Neural cell (in vitro differentiated cells): ENCODE measurements around the gene ARGFX. TPM values are rescaled to one million over a fixed set of nuclear protein-coding genes. Genes with fewer than 3 reads are reported as not detected.

Source experiments
- H2AFZ ChIP-seq: fragments of 200-600, 300-800 bp; sonication (generic), shearing (Covaris generic); 2 replicates; pipeline ENCODE4 v1.6.0; 2014; ENCODE audit warnings: low read depth, mild to moderate bottlenecking, antibody characterized with exemption, low read length, moderate library complexity
- H3F3A ChIP-seq: fragments of 200-600 bp; shearing (Covaris generic); 2 replicates; pipeline ENCODE4 v1.6.1; 2016; ENCODE audit warnings: mild to moderate bottlenecking, moderate library complexity, mixed read lengths, antibody characterized with exemption, low read length; ENCODE audit not compliant: insufficient read depth, poor library complexity, severe bottlenecking
- H3K27ac ChIP-seq: fragments of 200-600, 300-800 bp; sonication (generic), shearing (Covaris generic); 2 replicates; pipeline ENCODE4 v1.5.1; 2014; ENCODE audit warnings: mild to moderate bottlenecking, low read length, moderate library complexity
- H3K27me3 ChIP-seq: fragments of 300-800, 200-600 bp; sonication (generic), shearing (Covaris generic); 2 replicates; pipeline ENCODE4 v1.6.0; 2014; ENCODE audit warnings: mild to moderate bottlenecking, low read depth, low read length, moderate library complexity; ENCODE audit not compliant: insufficient read depth
- H3K36me3 ChIP-seq: fragments of 300-800, 200-600 bp; sonication (generic), shearing (Covaris generic); 2 replicates; pipeline ENCODE4 v1.5.1; 2014; ENCODE audit warnings: mild to moderate bottlenecking, antibody characterized with exemption, low read length, moderate library complexity; ENCODE audit not compliant: insufficient read depth
- H3K4me2 ChIP-seq: fragments of 300-800, 200-600 bp; sonication (generic), shearing (Covaris generic); 2 replicates; pipeline ENCODE4 v1.6.0; 2014; ENCODE audit warnings: mild to moderate bottlenecking, low read length
- H3K4me3 ChIP-seq: fragments of 300-800, 200-600 bp; sonication (generic), shearing (Covaris generic); 2 replicates; pipeline ENCODE4 v1.5.1; 2014; ENCODE audit warnings: mild to moderate bottlenecking, low read length, moderate library complexity
- H3K79me2 ChIP-seq: fragments of 200-600 bp; shearing (Covaris generic); replicated peaks from 2 replicates; pipeline ENCODE4 v1.6.0; 2014; ENCODE audit warnings: mild to moderate bottlenecking, low read length, moderate library complexity; ENCODE audit not compliant: insufficient read depth
- H3K9ac ChIP-seq: fragments of 300-800, 200-600 bp; sonication (generic), shearing (Covaris generic); 2 replicates; pipeline ENCODE4 v1.6.1; 2016; ENCODE audit warnings: mild to moderate bottlenecking, low read length, mixed read lengths
- H3K9me2 ChIP-seq: fragments of 200-600 bp; shearing (Covaris generic); 2 replicates; pipeline ENCODE4 v1.6.1; 2016; ENCODE audit warnings: mild to moderate bottlenecking, low read length, mixed read lengths; ENCODE audit not compliant: insufficient read depth
- H3K9me3 ChIP-seq: fragments of 200-600, 300-800 bp; sonication (generic), shearing (Covaris generic); 2 replicates; pipeline ENCODE4 v1.6.1; 2016; ENCODE audit warnings: mild to moderate bottlenecking, mixed run types, low read length, moderate library complexity, mixed read lengths
- H4K20me1 ChIP-seq: fragments of 200-600 bp; shearing (Covaris generic); 2 replicates; pipeline ENCODE4 v1.6.1; 2016; ENCODE audit warnings: mild to moderate bottlenecking, mixed run types; ENCODE audit not compliant: insufficient read depth
- CTCF ChIP-seq: fragments of 450-650 bp; IDR thresholded peaks from 2 replicates; pipeline ENCODE4 v1.5.1; 2014; ENCODE audit warnings: antibody characterized with exemption, mild to moderate bottlenecking, moderate library complexity; ENCODE audit not compliant: poor library complexity, severe bottlenecking
- EP300 ChIP-seq: fragments of 450-650 bp; conservative IDR thresholded peaks from 2 replicates; pipeline ENCODE4 v1.6.1; 2014; ENCODE audit warnings: antibody characterized with exemption, mild to moderate bottlenecking, moderate library complexity; ENCODE audit not compliant: poor library complexity, severe bottlenecking
- EZH2 ChIP-seq: fragments of 200-600, 300-800 bp; shearing (Covaris generic), sonication (generic); IDR thresholded peaks from 2 replicates; pipeline ENCODE4 v1.6.1; 2014; ENCODE audit warnings: antibody characterized with exemption, low read length, borderline replicate concordance, mild to moderate bottlenecking; ENCODE audit not compliant: insufficient read depth, poor library complexity, severe bottlenecking
- MXI1 ChIP-seq: fragments of 450-650 bp; conservative IDR thresholded peaks from 2 replicates; pipeline ENCODE4 v1.6.1; 2014; ENCODE audit warnings: antibody characterized with exemption, mild to moderate bottlenecking; ENCODE audit not compliant: poor library complexity, severe bottlenecking
- POLR2AphosphoS5 ChIP-seq: IDR thresholded peaks from 2 replicates; pipeline ENCODE4 v1.6.1; 2012
- RAD21 ChIP-seq: fragments of 450-650 bp; conservative IDR thresholded peaks from 2 replicates; pipeline ENCODE4 v1.6.1; 2014; ENCODE audit warnings: antibody characterized with exemption, mild to moderate bottlenecking, moderate library complexity
- REST ChIP-seq: IDR thresholded peaks from 2 replicates; pipeline ENCODE4 v1.6.1; 2012; ENCODE audit warnings: borderline replicate concordance
- SMC3 ChIP-seq: fragments of 450-650 bp; conservative IDR thresholded peaks from 2 replicates; pipeline ENCODE4 v1.6.1; 2014; ENCODE audit warnings: antibody characterized with exemption, mild to moderate bottlenecking, moderate library complexity; ENCODE audit not compliant: poor library complexity
- TAF1 ChIP-seq: IDR thresholded peaks from 2 replicates; pipeline ENCODE4 v1.6.1; 2012; ENCODE audit warnings: low read depth
- polyA plus RNA-seq: library from polyadenylated mRNA; depleted of rRNA; stranded (reverse); fragments of >200 nt; gene quantifications from 2 replicates; pipeline ENCODE4 v1.2.3, GENCODE V29; 2014

ARGFX gene
- polyA plus RNA-seq, 1 donor from 2014 or later = not detected

GRCh38 chr3:121542924-121543323 is 24.8 kb upstream of the ARGFX start (continued):
- TF ChIP-seq EZH2 (no peak), TAF1 (no peak)

GRCh38 chr3:121545049-121545573 is 22.6 kb upstream of the ARGFX start:
- H3K4me3 ChIP-seq = peak overlapping the region; percentile 71
- no peaks in the 10 kb centered on the region for H3K9me2 ChIP-seq
- no peak for TF ChIP-seq EZH2
- TF ChIP-seq MXI1 = no peak
- no peak for TF ChIP-seq CTCF
- TF ChIP-seq TAF1 = no peak
- H3K4me2 ChIP-seq = peak overlapping the region; percentile 33
- no peaks in the 10 kb centered on the region for H3K36me3 ChIP-seq
- H3K9me3 ChIP-seq = no peaks in the 10 kb centered on the region
- H3K27me3 ChIP-seq = no peaks in the 10 kb centered on the region
- H3K27ac ChIP-seq = no peak overlapping the region
- no peaks in the 10 kb centered on the region for H4K20me1 ChIP-seq
- H3F3A ChIP-seq = no peaks in the 10 kb centered on the region
- H3K79me2 ChIP-seq = peaks cover 4% of the 10 kb centered on the region
- H3K9ac ChIP-seq = no peak overlapping the region
- peak overlapping the region; percentile 69 for H2AFZ ChIP-seq

- Histone ChIP-seq H3K9me2 (no peaks in the 10 kb centered on the region), H4K20me1 (no peaks in the 10 kb centered on the region), H3K27me3 (no peaks in the 10 kb centered on the region), H3F3A (no peaks in the 10 kb centered on the region), H3K27ac (peak within 1 kb of the TSS; percentile 70), H3K4me2 (peak within 1 kb of the TSS; percentile 83), H3K79me2 (peaks cover 4% of the 10 kb centered on the region), H2AFZ (peak within 1 kb of the TSS; percentile 69), H3K4me3 (peak within 1 kb of the TSS; percentile 71), H3K9ac (peak within 1 kb of the TSS; percentile 65), H3K9me3 (no peaks in the 10 kb centered on the region), H3K36me3 (no peaks in the 10 kb centered on the region)
- TF ChIP-seq MXI1 (peak; percentile 96), SMC3 (no peak), TAF1 (peak; percentile 52)
These were observed 21.9 kb upstream of the ARGFX start, which contains the start of gene POLQ for GRCh38 chr3:121545574-121546455. Gene POLQ (minus strand): TSS chr3:121545988. CDS start chr3:121545877, 111 bp downstream.

- H3K4me3 ChIP-seq = no peak overlapping the region
These were observed 15.4 kb upstream of the ARGFX start for GRCh38 chr3:121552379-121552778.

More at GRCh38 chr3:121552379-121552778, 15.4 kb upstream of the ARGFX start:
- Histone ChIP-seq H3K4me2 (no peak overlapping the region), H3K9me2 (no peaks in the 10 kb centered on the region), H3F3A (no peaks in the 10 kb centered on the region), H3K9me3 (no peaks in the 10 kb centered on the region), H3K27me3 (no peaks in the 10 kb centered on the region), H3K79me2 (no peaks in the 10 kb centered on the region), H3K36me3 (no peaks in the 10 kb centered on the region), H3K27ac (no peak overlapping the region), H3K9ac (no peak overlapping the region), H4K20me1 (no peaks in the 10 kb centered on the region), H2AFZ (no peak overlapping the region)
- TF ChIP-seq SMC3 (no peak), EP300 (no peak), CTCF (no peak), EZH2 (no peak), MXI1 (no peak), TAF1 (no peak), POLR2AphosphoS5 (no peak), RAD21 (no peak), REST (no peak)
